Stimulated activated CD8-positive, alpha-beta memory T cell treated with anti-CD3 and anti-CD28 coated beads, Interleukin-15, amount 100 ng/mL, for 24 hours (primary cell): ENCODE data around the gene RIMBP3C.
"Not testable (repeated sequence)": the region's sequence is repeated elsewhere in the genome, so short reads cannot be mapped to it uniquely, and the experiment has no call there.

Experiments used
- DNase-seq: peaks from one replicate; pipeline ENCODE4 v3.0.0-alpha.2; 2020; ENCODE audit warnings: low read depth

RIMBP3C gene

DNA sequence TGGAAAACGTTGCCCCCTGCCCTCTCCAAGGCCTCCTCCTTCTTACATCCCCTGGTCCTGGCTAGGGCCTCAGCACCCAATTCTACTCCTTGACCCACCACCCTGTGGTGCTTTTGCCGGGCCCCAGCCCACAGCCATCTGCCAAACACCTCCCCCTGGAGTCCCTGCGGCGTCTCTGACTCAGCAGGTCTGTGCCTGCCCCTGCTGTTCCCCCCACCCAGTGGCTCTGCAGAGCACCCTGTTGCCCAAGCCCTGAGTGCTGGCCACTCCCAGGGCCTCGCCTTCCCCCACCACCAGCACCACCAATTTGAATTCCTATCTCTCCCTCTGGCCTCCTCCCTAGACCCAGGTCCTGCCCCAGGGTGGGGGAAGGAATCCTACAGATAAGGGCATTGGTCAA lies 19.7 kb downstream of the RIMBP3C start:
- not testable (repeated sequence) for DNase-seq

DNA sequence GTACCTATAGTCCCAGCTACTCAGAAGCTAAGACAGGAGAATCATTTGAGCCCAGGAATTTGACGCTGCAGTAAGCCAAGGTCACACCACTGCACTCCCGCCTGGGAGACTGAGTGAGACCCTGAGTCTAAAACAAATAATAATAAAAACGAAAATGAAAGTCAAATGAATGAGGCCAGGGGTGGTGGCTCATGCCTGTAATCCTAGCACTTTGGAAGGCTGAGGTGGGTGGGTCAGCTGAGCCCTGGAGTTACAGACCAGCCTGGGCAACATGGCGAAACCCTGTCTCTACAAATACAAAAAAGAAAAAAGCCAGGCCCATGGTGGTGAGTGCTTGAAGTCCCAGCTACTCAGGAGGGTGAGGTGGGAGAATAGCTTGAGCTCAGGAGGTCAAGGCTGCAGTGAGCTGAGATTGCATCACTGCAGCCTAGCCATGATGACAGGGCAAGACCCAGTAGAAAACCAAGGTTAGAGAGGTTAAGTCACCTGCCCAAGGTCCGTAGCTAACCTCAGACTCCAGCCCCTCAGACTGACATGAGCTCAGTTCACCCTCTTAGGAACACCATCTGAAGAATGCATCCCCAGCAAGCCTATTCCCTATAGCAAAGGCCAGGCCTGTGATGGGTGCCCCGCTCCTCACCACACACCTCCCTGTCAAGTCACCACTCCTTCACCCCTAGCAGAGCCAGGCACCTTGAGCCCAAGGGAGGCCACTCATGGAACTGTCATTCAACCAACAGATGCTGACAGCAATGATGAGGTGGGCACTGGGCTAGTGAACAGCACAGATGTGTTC lies 24.4 kb downstream of the RIMBP3C start:
- not testable (repeated sequence) for DNase-seq

- DNase-seq, result not testable (repeated sequence)
Measured at GRCh38 chr22:21516970-21517764, 34.1 kb downstream of the RIMBP3C start.

GRCh38 chr22:21516522-21516921 lies 34.7 kb downstream of the RIMBP3C start:
- DNase-seq, result not testable (repeated sequence)

GRCh38 chr22:21515234-21515633 lies 36.0 kb downstream of the RIMBP3C start:
- not testable (repeated sequence) for DNase-seq

- DNase-seq, result not testable (repeated sequence)
Measured at GRCh38 chr22:21514117-21514516, 37.1 kb downstream of the RIMBP3C start.

DNA sequence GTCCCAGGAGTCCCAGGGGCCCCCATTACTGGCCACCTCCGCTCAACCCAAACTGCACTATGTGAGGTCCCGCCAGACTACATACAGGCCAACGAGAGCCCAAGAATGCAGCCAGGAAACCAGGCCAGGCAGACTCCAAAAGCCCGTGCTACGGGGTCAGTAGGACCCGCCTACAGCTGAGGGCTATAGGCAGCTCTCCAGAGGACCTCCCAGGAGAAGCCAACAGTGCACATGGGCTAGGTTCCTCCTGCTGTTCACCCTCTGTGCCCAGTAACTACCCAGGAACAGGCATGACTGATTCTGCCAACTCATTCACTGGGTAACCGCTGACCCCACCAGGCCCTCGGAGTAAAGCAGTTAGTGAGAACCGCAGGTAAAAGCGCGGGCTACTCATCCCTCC lies 39.2 kb downstream of the RIMBP3C start:
- not testable (repeated sequence) for DNase-seq

- DNase-seq, result not testable (repeated sequence)
Measured at GRCh38 chr22:21510397-21510796, 40.9 kb downstream of the RIMBP3C start.

GRCh38 chr22:21499623-21500506 lies 51.4 kb downstream of the RIMBP3C start:
- DNase-seq, result not testable (repeated sequence)

DNA sequence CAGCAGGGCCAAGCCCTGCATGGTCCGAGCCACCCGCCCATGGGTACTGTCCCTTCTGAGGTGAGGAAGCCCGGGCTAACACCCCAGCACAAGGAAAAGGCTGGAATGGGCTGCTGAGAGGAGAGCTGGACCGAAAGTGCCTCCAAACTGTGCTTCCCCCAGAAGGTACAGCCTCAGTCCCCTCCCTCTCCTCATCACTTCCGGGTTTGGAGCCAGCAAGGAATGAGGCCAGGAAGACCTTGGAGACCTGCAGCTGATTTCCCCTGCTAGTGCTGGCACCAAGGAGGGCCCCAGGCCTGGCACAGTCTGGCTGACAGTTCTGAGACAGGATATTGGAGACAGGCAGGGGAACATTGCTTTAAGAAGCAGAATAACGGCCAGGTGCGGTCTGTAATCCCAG lies 52.8 kb downstream of the RIMBP3C start:
- not testable (repeated sequence) for DNase-seq

DNA sequence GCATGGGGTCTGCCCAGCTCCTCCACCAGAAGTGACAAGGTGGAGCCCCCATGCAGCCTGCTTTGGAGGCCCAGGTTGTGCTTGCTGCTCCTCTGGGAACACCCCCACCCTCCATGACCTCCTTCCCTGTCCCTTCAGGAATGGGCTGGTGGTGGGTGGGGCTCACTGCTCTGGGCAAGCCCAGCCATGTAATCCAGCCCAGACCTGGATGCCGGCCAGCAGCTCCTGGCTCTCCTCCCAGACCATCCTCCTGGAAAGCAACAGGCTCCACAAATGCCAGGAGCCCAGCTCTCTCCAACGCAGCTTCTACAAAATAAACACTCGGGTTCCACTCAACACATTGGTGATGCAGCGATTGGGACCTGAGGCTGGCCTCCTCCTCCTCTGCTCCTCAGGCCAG lies 53.3 kb downstream of the RIMBP3C start:
- not testable (repeated sequence) for DNase-seq
